ENCODE measurements around the gene ARRDC5. TPM values are rescaled to one million over a fixed set of nuclear protein-coding genes. Genes with fewer than 3 reads are reported as not detected.

The ARRDC5 gene
- total and polyA plus RNA-seq, 2 of the 8 experiments (the other 6 are each of a cell fraction or from before 2014, with no cell fraction given) = not detected

DNA sequence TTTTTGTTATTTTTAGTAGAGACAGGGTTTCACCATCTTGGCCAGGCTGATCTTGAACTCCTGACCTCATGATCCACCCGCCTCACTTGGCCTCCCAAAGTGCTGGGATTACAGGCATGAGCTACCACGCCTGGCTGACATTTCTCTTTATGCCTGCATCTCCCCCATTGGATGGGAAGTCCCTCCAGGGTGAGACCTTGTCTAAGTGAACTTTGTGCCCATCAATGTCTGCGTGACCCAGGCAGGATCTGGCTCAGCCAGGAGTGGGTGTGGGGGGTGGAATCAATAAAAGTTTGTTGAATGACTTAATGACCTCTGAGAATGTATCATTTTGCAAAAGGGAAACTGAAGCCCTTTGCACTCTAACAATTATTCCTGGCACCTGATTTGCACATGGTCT is 1.8 kb upstream of the ARRDC5 start:
- Histone ChIP-seq H2AFZ (ENCODE audit: low read length) (no peak overlapping the region), H3K4me2 (ENCODE audit: insufficient read depth in 1 of 2, low read depth in 2 of 2, low read length in 2 of 2) (no peak overlapping the region), H2BK5ac (ENCODE audit: low read depth, low read length) (no peak overlapping the region), H4K91ac (replicated peaks; ENCODE audit: insufficient read length, low read length) (no peak overlapping the region), H2BK12ac (ENCODE audit: low read depth, low read length) (no peak overlapping the region), H4K5ac (ENCODE audit: insufficient read length, low read depth, low read length) (no peak overlapping the region), H4K8ac (ENCODE audit: extremely low read depth, insufficient read depth, low read length) (no peak overlapping the region), H3K23ac (ENCODE audit: insufficient read length) (no peak overlapping the region), H3K79me1 (ENCODE audit: low read depth, low read length) (no peaks in the 10 kb centered on the region), H3K27ac (ENCODE audit: low read depth, low read length) (no peak overlapping the region), H2BK120ac (replicated peaks; ENCODE audit: low read depth, low read length) (no peak overlapping the region), H3K18ac (ENCODE audit: extremely low read depth, low read length) (no peak overlapping the region), H3K9me3 (ENCODE audit: insufficient read depth in 2 of 2, low read depth in 1 of 2, low read length in 1 of 2) (no peaks in the 10 kb centered on the region), H4K20me1 (replicated peaks in 1 of 2; ENCODE audit: control insufficient read depth in 1 of 2, insufficient read depth in 2 of 2, low read length in 2 of 2) (no peaks in the 10 kb centered on the region), H3K36me3 (ENCODE audit: control insufficient read depth in 2 of 4, insufficient read depth in 4 of 4, low read length in 3 of 4) (no peaks in the 10 kb centered on the region), H3K14ac (ENCODE audit: insufficient read length) (no peak overlapping the region), H3K79me2 (ENCODE audit: control insufficient read depth in 1 of 2, insufficient read depth in 2 of 2, low read length in 2 of 2) (no peaks in the 10 kb centered on the region), H3K4ac (replicated peaks; ENCODE audit: insufficient read length, low read depth, low read length) (no peak overlapping the region), H2BK20ac (ENCODE audit: low read length) (no peak overlapping the region), H3K9ac (replicated peaks in 1 of 4; ENCODE audit: extremely low read depth in 1 of 4, low read depth in 3 of 4, low read length in 3 of 4) (no peak overlapping the region), H3K4me1 (replicated peaks in 1 of 4; ENCODE audit: control insufficient read depth in 3 of 4, insufficient read depth in 4 of 4, low read length in 3 of 4) (peaks cover 0 to 8% (median 5%) of the 10 kb centered on the region in 4 experiments; a peak in 5 of 7 replicates), H3K27me3 (replicated peaks in 1 of 4; ENCODE audit: control insufficient read depth in 3 of 4, extremely low read depth in 1 of 4, insufficient read depth in 3 of 4, low read length in 3 of 4) (no peaks in the 10 kb centered on the region; a peak in 1 of 7 replicates), H3K4me3 (ENCODE audit: extremely low read depth in 1 of 4, insufficient read depth in 2 of 4, low read depth in 3 of 4, low read length in 4 of 4) (no peak overlapping the region), H2BK15ac (ENCODE audit: low read length) (no peak overlapping the region), H3K56ac (replicated peaks; ENCODE audit: insufficient read length, low read depth, low read length) (no peak overlapping the region), H2AK5ac (ENCODE audit: low read depth, low read length) (no peak overlapping the region), H3K23me2 (ENCODE audit: low read depth, low read length) (peaks cover 2% of the 10 kb centered on the region; the same call in 1 of the 2 replicates)
- 79% methylated on average over 3 of the region's 3 CpGs; no CpG with 5 or more reads in 1 of the 2 experiments for WGBS, 2 experiments (ENCODE audit: extremely low coverage in 1 of 2, insufficient coverage in 1 of 2, insufficient read length in 1 of 2, insufficient replicate concordance in 2 of 2, low coverage in 1 of 2, low lambda C conversion rate in 2 of 2, missing lambda C conversion rate in 1 of 2)
- DNase-seq (ENCODE audit: low read depth in 1 of 2, low spot score in 2 of 2) (no peak), FAIRE-seq (no peak)
- ChIA-PET POLR2A (ENCODE audit: partially characterized antibody) (no interaction called here), CTCF (ENCODE audit: partially characterized antibody) (interaction anchor here (2.4 kb wide), 1 partner anchor 31 kb away, joined by 12 read pairs; no protein-coding TSS in a partner anchor)
- TF ChIP-seq RAD21 (IDR thresholded peaks at IDR 0.05 in 1 of 2, conservative IDR thresholded peaks at IDR 0.05 in 1 of 2; ENCODE audit: low read depth in 2 of 2, low read length in 2 of 2) (no peak), FOSL1 (IDR thresholded peaks at IDR 0.05; ENCODE audit: insufficient read depth, low read depth, low read length) (no peak), BACH1 (IDR thresholded peaks at IDR 0.05; ENCODE audit: low read length) (no peak), RBBP5 (IDR thresholded peaks at IDR 0.05; ENCODE audit: borderline replicate concordance, low read depth, low read length) (no peak), POLR2A (IDR thresholded peaks at IDR 0.05; ENCODE audit: control extremely low read depth in 1 of 2, low read depth in 2 of 2, low read length in 2 of 2) (no peak), SIRT6 (IDR thresholded peaks at IDR 0.05; ENCODE audit: low read length) (no peak), POU5F1 (IDR thresholded peaks at IDR 0.05; ENCODE audit: low read depth, low read length) (no peak), SIX5 (IDR thresholded peaks at IDR 0.05; ENCODE audit: low read depth, low read length) (no peak), CBX5 (IDR thresholded peaks at IDR 0.05; ENCODE audit: low read depth, low read length) (no peak)
- TF ChIP-seq, protein P1, sequence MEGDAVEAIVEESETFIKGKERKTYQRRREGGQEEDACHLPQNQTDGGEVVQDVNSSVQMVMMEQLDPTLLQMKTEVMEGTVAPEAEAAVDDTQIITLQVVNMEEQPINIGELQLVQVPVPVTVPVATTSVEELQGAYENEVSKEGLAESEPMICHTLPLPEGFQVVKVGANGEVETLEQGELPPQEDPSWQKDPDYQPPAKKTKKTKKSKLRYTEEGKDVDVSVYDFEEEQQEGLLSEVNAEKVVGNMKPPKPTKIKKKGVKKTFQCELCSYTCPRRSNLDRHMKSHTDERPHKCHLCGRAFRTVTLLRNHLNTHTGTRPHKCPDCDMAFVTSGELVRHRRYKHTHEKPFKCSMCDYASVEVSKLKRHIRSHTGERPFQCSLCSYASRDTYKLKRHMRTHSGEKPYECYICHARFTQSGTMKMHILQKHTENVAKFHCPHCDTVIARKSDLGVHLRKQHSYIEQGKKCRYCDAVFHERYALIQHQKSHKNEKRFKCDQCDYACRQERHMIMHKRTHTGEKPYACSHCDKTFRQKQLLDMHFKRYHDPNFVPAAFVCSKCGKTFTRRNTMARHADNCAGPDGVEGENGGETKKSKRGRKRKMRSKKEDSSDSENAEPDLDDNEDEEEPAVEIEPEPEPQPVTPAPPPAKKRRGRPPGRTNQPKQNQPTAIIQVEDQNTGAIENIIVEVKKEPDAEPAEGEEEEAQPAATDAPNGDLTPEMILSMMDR (IDR thresholded peaks at IDR 0.05; ENCODE audit: control extremely low read depth in 1 of 3, insufficient read depth in 1 of 3, low read depth in 1 of 3, low read length in 3 of 3) = no peak

All from H1 (cell line).